ENCODE measurements around the gene TSPAN4.

- TF ChIP-seq, protein P1, sequence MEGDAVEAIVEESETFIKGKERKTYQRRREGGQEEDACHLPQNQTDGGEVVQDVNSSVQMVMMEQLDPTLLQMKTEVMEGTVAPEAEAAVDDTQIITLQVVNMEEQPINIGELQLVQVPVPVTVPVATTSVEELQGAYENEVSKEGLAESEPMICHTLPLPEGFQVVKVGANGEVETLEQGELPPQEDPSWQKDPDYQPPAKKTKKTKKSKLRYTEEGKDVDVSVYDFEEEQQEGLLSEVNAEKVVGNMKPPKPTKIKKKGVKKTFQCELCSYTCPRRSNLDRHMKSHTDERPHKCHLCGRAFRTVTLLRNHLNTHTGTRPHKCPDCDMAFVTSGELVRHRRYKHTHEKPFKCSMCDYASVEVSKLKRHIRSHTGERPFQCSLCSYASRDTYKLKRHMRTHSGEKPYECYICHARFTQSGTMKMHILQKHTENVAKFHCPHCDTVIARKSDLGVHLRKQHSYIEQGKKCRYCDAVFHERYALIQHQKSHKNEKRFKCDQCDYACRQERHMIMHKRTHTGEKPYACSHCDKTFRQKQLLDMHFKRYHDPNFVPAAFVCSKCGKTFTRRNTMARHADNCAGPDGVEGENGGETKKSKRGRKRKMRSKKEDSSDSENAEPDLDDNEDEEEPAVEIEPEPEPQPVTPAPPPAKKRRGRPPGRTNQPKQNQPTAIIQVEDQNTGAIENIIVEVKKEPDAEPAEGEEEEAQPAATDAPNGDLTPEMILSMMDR (IDR thresholded peaks at IDR 0.05; ENCODE audit: low read depth, low read length), result no peak
- no peak for TF ChIP-seq EZH2phosphoT487 (IDR thresholded peaks at IDR 0.05; ENCODE audit: low read depth)
These were observed 32.5 kb upstream of the TSPAN4 start for GRCh38 chr11:810040-810567.
